Transverse colon (tissue), 3 donors: ENCODE data around the gene PCLO.

Experiments used
- CTCF ChIP-seq, 5 experiments: fragments of 200-600 bp in 3 of 5; fragments of 450-650 bp in 2 of 5; sonication (generic) in 3 of 5; IDR thresholded peaks; 1 replicate in 2 of 5; 2 replicates in 3 of 5; pipeline ENCODE4 v1.5.1; 2016 to 2017; ENCODE audit warnings: antibody characterized with exemption in 5 of 5, inconsistent platforms in 3 of 5, mild to moderate bottlenecking in 2 of 5, moderate library complexity in 1 of 5
- POLR2A ChIP-seq: fragments of 450-650 bp; IDR thresholded peaks from one replicate; pipeline ENCODE4 v1.6.1; 2016; ENCODE audit warnings: antibody characterized with exemption, mild to moderate bottlenecking, moderate library complexity

- TF ChIP-seq POLR2A (no peak), CTCF (IDR thresholded peaks at IDR 0.05) (no peak)
Observed at GRCh38 chr7:83065714-83066113, 97.0 kb downstream of the PCLO start.
